Stimulated activated CD8-positive, alpha-beta memory T cell treated with anti-CD3 and anti-CD28 coated beads, Interleukin-15, amount 100 ng/mL, for 1 hour (primary cell): ENCODE measurements around the gene ACY1.

Source experiments
- DNase-seq: peaks from one replicate; pipeline ENCODE4 v3.0.0-alpha.2; 2020; ENCODE audit warnings: low read depth

The ACY1 gene

GRCh38 chr3:52005571-52005986, 22.2 kb downstream of the ACY1 start:
- DNase-seq = no peak

DNA sequence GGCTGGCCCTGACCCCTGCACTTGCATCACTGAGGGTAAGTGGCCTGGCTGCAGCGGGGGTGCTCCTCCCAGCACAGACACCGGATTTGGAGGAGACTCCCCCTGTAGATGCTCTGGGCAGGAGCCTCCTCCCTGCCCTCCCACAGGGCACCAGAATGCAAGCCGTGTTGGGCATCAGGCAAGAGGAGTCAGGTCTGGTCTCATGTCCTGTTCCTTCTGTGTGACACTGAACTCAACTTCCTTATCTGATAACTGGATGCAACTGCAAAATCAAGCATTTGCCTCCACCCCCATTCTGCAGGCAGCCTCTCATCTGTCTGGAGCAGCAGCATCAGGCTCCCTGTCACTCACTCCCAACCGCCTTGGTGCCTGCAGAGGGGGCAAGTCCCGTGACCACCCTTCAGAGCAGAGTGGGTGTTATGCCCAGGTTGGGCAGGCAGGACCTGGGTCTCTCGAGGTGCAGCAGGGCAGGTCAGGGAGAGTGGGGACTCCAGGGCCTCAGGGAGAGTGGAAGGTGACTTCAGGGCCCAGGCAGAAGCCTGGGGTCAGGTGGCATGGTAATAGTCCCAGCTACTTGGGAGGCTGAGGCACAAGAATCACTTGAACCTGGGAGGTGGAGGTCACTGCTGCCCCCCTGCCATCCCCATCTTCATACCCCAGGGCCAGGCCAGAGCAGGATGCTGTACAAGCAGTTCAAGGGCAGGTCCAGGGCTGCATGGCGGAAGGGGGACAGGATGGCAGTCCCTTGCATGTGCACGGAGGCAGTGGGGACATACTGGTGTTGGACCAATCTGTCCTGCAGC, 22.9 kb downstream of the ACY1 start:
- no peak for DNase-seq

GRCh38 chr3:52006820-52007133, 23.4 kb downstream of the ACY1 start:
- no peak for DNase-seq

GRCh38 chr3:52007291-52007690, 24.0 kb downstream of the ACY1 start:
- DNase-seq = no peak

DNA sequence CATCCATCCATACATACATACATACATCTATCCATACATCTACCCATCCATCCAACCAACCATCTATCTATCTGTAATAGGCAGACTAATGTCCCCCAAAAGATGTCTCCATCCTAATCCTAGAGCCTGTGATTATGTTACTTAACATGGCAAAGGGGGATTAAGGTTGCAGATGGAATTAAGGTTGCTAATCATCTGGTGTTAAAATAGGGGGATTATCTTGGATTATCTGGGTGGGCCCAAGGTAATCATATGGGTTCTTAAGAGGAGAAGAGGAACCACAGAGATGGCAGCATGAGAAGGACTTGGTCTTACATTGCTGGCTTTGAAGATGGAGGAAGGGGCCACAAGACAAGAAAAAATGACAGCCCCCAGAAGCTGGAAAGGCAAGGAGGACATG, 27.1 kb downstream of the ACY1 start:
- DNase-seq = no peak

- no peak for DNase-seq
Measured at GRCh38 chr3:52012699-52013098, 29.4 kb downstream of the ACY1 start.

DNA sequence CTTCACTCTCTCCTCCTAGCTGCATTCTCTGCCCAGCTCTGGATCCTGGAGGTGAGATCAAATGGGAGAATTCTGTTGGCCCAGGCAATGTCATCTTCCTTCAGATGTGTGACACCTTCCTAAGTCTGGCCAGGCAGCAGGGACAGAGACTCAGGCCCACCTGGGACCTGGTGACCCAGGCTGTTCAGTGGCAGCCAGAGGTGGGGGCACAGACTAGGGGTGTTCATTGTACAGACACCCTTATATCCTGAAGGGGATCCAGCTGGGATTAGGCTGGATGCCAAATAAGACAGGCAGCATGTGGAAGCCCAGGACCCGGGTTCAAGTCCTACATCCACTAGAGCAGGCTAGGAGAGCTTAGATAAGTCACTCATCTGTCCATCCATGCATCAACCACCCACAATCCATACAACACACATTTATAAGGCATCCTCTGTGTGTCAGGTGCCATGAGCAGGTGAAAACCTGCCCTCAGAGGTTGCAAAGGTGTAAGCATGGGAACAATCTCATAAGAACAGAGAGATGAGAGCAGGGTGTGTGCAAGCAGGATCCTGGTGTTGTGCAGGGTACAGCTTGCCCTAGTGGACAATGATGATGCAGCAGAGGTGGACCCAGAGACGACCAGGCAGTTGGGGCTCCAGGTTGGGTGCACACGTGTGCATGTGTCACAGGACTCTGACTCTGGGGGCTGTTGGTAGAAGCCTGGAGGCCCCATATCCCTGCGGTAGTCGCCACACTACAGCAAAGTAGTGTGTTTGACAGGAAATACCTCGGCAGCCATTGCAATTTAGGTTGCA, 30.7 kb downstream of the ACY1 start:
- no peak for DNase-seq

DNA sequence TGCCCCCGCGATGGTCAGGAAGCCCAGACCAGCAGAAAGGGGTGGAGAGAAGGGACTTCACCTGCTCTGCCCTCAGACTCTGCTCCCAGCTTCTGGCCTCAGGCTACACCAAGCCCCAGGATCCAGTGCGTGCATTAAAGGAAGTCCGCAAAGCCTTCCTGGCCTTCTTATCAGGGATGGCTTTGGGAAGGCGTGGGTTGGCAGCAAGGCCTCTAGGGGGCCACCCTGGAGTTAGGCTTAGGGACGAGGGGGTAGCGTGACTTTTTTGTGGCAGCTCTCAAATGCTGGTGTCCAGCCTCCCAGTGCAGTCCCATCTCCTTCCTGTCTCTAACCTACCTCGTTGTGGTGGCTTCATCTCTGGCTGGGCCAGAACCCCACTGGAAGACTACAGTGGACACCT, 31.3 kb downstream of the ACY1 start:
- DNase-seq = no peak

- no peak for DNase-seq
Measured at GRCh38 chr3:52015438-52016228, 32.3 kb downstream of the ACY1 start.

DNA sequence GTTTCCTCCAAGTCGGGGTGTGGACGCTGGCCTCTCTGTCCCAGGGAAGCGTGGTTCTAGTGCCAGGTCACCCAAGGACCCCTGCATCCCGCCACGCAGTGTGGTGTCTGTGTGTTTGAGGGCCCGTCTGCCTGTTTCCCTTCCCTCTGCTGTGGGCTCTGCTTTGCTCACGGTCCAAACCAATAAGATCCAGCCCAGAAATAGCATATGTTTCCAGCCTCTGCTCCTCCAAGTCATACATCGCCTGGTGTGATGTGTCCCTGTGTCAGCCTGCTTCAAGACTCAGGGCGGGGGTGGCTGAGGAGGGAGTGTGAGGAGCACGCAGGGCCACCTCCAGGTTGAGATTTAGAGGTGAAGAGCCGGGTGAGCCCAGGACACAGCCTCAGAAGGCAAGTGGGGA, 34.3 kb downstream of the ACY1 start:
- DNase-seq = no peak

DNA sequence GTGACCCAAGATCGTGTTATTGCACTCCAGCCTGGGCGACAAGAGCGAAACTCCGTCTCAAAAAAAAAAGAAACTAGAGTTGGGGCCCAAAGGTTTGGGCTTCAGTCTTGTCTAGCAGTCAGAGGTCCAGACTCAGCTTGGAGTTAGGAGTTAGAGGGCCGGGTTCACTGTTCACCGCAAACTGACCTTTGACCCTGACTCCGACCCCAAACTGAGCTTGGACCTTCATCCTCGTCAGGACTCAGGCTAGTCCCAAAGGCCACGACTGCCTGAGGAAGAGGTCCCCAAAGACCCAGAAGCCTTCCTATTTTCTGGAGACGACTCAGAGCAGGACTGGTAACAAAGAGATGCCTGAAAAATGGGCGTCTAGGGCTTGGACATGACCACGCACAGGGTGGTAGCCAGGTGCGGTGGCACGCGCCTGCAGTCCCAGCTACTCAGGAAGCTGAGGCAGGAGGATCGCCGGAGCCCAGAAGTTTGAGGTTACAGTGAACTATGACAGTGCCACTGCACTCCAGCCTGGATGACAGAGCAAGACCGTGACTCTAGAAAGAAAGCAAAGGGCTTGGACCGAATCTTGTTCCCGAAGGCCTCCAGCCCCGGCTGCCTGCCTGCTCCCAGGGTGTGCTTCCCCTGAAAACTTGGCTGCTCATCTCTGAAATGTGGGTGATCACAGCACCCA, 35.1 kb downstream of the ACY1 start:
- no peak for DNase-seq

DNA sequence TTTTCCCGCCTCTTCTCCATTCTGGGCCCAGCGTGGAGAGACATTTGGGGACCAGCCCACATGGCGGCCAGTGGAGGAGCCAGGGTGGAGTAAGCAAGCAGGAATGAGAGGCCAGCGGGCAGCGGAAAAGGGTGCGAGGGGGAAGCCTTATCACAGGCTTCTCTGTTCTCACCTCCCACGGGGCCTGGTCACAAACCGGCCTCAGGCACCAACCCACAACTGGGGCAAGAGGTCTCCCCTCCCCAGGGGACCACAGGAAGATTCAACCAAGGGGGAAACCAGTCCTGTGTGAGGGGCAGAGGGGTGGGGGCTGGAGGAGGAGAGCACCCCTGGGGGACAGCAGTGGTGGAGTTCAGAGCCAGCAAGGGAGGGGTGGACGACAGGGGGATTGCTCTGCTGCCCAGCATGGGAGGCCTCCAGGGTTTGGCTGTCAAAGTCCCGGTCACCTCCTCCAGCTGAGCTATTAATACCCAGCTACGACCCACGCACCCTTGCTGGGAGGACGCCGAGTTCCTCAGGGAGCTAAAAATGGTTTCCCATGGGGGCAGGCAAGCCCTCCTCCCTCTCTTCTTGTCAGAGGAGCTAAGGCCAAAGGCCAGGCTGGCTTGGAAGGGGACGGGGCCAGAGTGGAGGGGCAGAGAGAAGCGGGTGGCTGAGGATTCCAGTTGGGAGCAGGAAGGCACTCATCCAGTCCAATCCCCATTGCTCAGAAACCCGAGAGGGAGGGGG, 36.2 kb downstream of the ACY1 start:
- no peak for DNase-seq

DNA sequence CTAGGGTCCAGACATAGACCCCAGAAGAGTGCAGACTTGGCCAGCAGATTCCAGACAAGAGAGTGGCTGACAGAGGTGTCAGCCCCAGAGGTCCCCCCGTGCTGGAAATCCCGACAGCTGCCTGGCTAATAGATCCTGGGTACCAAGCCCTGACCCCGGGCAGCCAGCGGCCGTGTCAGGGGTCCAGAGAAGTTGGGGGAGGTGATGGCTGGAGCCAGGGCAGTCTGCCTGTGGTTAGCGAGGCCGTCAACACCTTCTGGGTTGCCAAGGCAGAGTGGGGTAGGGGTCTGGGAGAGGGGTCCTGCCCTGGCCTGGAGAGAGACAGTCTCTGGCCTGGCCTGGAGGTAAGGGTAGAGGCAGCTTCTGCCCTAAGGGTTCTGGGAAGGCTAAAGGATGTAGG, 37.5 kb downstream of the ACY1 start:
- DNase-seq = no peak

DNA sequence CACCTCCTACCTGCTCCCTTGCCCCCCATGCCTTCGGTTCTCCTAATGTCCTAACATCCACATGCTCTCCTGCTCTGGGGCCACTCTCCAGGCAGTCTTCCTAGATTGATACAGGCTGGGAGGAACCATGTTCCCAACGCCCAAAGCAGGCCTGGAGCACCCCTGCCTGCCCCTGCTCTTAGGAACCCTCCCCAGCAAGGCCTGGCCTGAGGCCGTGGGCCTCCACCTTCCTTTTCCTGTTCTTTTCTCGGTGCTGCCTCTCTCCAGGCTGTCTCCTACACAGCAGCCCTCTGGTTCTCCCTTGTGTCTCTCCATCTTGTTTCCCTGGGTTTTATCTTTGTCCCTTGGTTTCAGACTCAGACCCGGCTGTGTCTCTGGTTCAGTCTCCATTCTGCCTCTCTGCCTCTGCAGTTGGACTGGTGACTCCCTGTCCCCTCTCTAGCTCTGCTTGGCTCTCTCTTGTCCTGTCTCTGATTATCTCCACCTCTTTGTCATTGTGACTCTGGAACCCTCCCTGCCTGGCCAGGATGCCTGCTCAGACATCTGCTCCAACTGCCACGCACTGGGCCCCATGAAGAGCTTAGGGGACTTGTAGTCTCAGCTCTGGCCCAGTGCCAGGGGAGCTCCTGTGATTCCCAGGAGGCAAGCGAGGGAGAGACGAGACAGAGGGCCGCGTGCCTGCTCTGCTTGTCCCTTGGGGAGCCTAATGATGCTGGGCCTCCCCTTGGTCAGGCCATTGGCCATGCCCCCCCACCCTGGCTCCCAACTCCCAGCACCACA, 38.3 kb downstream of the ACY1 start:
- no peak for DNase-seq

DNA sequence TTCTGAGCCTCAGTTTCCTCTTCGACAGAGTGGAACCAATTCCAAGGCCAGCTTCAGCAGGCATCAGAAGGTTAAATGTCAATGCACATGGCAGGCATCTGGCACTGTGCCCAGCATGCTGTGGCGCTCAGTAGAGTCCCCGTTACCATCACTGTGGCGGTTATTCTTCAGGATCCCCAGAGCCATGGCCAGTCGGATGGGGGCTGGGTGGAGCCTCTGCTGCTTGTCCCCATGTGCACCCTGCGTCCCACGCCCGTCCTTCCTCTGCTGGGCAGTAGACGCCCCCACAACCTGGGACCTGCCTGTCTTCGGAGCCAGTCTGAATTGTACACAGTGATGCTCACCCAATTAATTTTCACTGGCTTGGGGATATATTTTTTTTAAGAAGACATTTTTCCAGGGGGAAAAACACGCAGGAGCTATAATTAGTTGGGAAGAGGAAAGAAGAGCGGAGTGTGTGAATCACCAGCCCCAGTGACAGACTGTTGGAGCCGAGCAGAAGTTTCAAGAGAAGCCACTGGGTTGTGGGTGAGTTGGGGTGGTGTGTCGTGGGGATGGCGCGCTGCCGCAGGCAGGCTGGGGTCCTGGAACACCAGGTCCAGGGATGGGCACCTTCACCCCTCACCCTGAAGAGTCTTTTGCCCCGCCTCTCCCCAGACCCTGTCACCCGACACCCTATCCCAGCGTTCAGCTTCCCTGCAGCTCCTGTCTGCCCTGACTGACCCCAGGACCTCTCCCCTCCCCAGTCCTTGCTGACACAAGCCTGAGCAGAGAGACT, 39.2 kb downstream of the ACY1 start:
- DNase-seq = no peak

DNA sequence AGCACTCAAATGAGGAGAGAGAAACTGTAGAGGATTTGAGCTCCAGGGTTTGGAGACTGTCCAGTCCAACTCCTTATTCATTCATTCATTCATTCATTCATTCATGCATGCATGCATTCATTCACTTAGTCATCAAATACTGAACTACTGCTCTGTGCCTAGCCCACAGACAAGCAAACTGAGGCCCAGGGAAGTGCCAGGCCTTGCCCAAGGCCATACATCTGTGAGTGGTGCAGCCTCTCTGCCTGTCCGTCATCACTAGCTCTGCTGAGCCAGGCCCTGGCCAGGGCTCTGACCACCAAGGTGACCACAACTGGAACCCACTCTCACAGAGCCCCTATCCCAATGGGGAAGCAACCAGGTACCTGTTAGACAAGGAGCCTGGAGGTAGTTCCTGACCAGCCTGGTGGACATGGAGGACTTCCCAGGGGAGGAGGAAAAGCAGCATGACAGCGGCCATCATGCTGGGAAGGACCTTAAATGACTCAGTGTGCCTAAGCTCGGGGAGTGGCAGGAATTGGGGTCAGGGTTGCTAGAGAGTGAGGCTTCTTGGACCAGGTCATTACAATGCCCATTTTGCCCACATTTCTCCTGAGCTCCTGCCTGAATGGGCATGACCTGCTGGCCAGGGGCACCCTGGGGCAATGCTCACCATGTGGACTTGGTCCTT, 39.9 kb downstream of the ACY1 start:
- DNase-seq = no peak

GRCh38 chr3:52023860-52024764, 40.8 kb downstream of the ACY1 start:
- no peak for DNase-seq

DNA sequence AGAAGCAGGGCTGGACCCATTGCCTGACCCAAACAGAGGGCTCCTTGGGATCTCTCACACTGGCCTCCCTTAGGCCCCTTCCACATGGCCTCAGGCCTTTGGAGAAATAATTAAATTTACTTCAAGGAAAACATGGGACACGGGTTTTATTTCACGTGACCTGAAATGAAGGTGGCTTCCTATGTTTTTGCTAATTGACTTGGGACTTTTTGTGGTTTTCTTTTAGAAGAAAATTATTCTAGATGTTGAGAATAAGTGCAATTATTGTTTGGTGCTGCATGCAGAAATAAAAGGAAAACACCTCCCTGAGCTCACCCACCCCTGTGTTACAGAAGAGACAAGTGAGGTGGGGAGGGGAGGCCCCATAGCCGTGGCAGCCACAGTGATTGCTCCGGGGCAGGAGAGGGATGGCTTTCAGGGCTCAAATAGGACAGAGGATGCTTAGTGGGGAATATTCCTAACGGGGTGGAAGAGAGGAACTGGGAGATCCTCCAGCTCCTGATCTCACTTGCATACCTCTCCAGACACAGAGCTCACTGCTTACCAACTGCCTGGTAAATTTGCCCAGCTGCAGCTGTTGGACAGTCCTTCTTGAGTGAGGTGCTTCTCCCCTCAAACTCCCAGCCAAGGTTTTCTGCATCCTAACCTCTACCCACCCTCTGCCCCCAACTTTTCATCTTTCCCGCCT, 41.6 kb downstream of the ACY1 start:
- DNase-seq = no peak
